Measurements from ENCODE around the gene CYSTM1. TPM values are rescaled to one million over a fixed set of nuclear protein-coding genes. Genes with fewer than 3 reads are reported as not detected.

The CYSTM1 gene
- total RNA-seq, 2 experiments from 2014 or later, result 7.2 to 7.4 TPM

GRCh38 chr5:140246378-140247122 is 71.6 kb downstream of the CYSTM1 start:
- Histone ChIP-seq H3K4me1 (ENCODE audit: insufficient read depth, low read length) (peaks cover 33% of the 10 kb centered on the region), H3K27ac (ENCODE audit: low read depth in 1 of 2, low read length in 2 of 2) (no peak overlapping the region), H3K4me3 (ENCODE audit: low read length) (no peak overlapping the region), H3K36me3 (ENCODE audit: insufficient read depth, low read length) (peaks cover 11% of the 10 kb centered on the region), H3K27me3 (ENCODE audit: control insufficient read depth in 1 of 2, insufficient read depth in 2 of 2, low read length in 2 of 2) (no peaks in the 10 kb centered on the region), H3K9me3 (ENCODE audit: control insufficient read depth in 1 of 2, insufficient read depth in 1 of 2, low read length in 2 of 2) (no peaks in the 10 kb centered on the region)
- H3K36me3 Mint-ChIP-seq (ENCODE audit: low read depth), result peaks cover 16% of the 10 kb centered on the region
- peak overlapping the region; percentile 36 for H3K27ac Mint-ChIP-seq
- CTCF ChIA-PET, result interaction anchor here (0.6 to 0.7 kb wide), 2 partner anchors 10 to 117 kb away, joined by 3 read pairs; no protein-coding TSS in a partner anchor
- ATAC-seq (ENCODE audit: poor library complexity) (no peak), DNase-seq (no peak)
- no peak overlapping the region for H3K4me3 Mint-ChIP-seq
- no peak for TF ChIP-seq CTCF (IDR thresholded peaks at IDR 0.05)
- POLR2A ChIA-PET, result no interaction called here
- no peaks in the 10 kb centered on the region for H3K9me3 Mint-ChIP-seq
- no peaks in the 10 kb centered on the region for H3K27me3 Mint-ChIP-seq
- H3K4me1 Mint-ChIP-seq (ENCODE audit: low read depth), result peaks cover 49% of the 10 kb centered on the region
- intact Hi-C loops (cut with DNase I, micrococcal nuclease), result no loop called here

- no peaks in the 10 kb centered on the region for H3K27me3 Mint-ChIP-seq
- H3K27me3 ChIP-seq (ENCODE audit: control insufficient read depth in 1 of 2, insufficient read depth in 2 of 2, low read length in 2 of 2), result no peaks in the 10 kb centered on the region
- no peak overlapping the region for H3K27ac Mint-ChIP-seq
- no peaks in the 10 kb centered on the region for H3K9me3 Mint-ChIP-seq
- no peak overlapping the region for H3K4me3 ChIP-seq (ENCODE audit: low read length)
- peaks cover 67% of the 10 kb centered on the region for H3K4me1 Mint-ChIP-seq (ENCODE audit: low read depth)
- TF ChIP-seq CTCF (IDR thresholded peaks at IDR 0.05), result no peak
- H3K4me1 ChIP-seq (ENCODE audit: insufficient read depth, low read length), result peaks cover 47% of the 10 kb centered on the region
- H3K36me3 ChIP-seq (ENCODE audit: insufficient read depth, low read length), result peaks cover 11% of the 10 kb centered on the region
- peaks cover 16% of the 10 kb centered on the region for H3K36me3 Mint-ChIP-seq (ENCODE audit: low read depth)
- DNase-seq (no peak), ATAC-seq (ENCODE audit: poor library complexity) (no peak)
- intact Hi-C loops (cut with DNase I, micrococcal nuclease), result no loop called here
- no peaks in the 10 kb centered on the region for H3K9me3 ChIP-seq (ENCODE audit: control insufficient read depth in 1 of 2, insufficient read depth in 1 of 2, low read length in 2 of 2)
- ChIA-PET CTCF (interaction anchor here (0.8 to 1.0 kb wide), 2 partner anchors 9 to 103 kb away, joined by 3 read pairs; no protein-coding TSS in a partner anchor), POLR2A (interaction anchor here (1.0 to 1.3 kb wide), 2 partner anchors 10 to 153 kb away, joined by 3 read pairs; partner anchors contain the start of gene ANKHD1)
- no peak overlapping the region for H3K4me3 Mint-ChIP-seq
- H3K27ac ChIP-seq (ENCODE audit: low read depth in 1 of 2, low read length in 2 of 2), result no peak overlapping the region
These were observed 73.4 kb downstream of the CYSTM1 start for GRCh38 chr5:140248414-140248813.

- ATAC-seq (ENCODE audit: poor library complexity) (no peak), DNase-seq (no peak)
- no peak overlapping the region for H3K27ac ChIP-seq (ENCODE audit: low read depth in 1 of 2, low read length in 2 of 2)
- Mint-ChIP-seq H3K36me3 (ENCODE audit: low read depth) (peaks cover 12% of the 10 kb centered on the region), H3K4me1 (ENCODE audit: low read depth) (peaks cover 67% of the 10 kb centered on the region), H3K27ac (no peak overlapping the region), H3K4me3 (no peak overlapping the region), H3K9me3 (no peaks in the 10 kb centered on the region), H3K27me3 (no peaks in the 10 kb centered on the region)
- no peak for TF ChIP-seq CTCF (IDR thresholded peaks at IDR 0.05)
- H3K4me1 ChIP-seq (ENCODE audit: insufficient read depth, low read length), result peaks cover 56% of the 10 kb centered on the region
- intact Hi-C loops (cut with DNase I, micrococcal nuclease), result no loop called here
- no peak overlapping the region for H3K4me3 ChIP-seq (ENCODE audit: low read length)
- peaks cover 11% of the 10 kb centered on the region for H3K36me3 ChIP-seq (ENCODE audit: insufficient read depth, low read length)
- ChIA-PET CTCF (no interaction called here), POLR2A (no interaction called here)
- no peaks in the 10 kb centered on the region for H3K27me3 ChIP-seq (ENCODE audit: control insufficient read depth in 1 of 2, insufficient read depth in 2 of 2, low read length in 2 of 2)
- no peaks in the 10 kb centered on the region for H3K9me3 ChIP-seq (ENCODE audit: control insufficient read depth in 1 of 2, insufficient read depth in 1 of 2, low read length in 2 of 2)
These were observed 74.5 kb downstream of the CYSTM1 start for GRCh38 chr5:140249536-140249935.
